NOMO-1 treated with DMSO at 0.1 percent for 48 hours (cell line): ENCODE measurements around the gene SNX9.
A peak's percentile ranks its signal among the peaks of the same experiment; 100 is the strongest.
"Not testable (repeated sequence)": the region's sequence is repeated elsewhere in the genome, so short reads cannot be mapped to it uniquely, and the experiment has no call there.

Experiments used
- DNase-seq: peaks from one replicate; lab custom pipeline; 2025; ENCODE audit not compliant: unreplicated experiment; lab: John Stamatoyannopoulos, UW

The SNX9 gene

GRCh38 chr6:157823001-157823527 lies at the start of gene SNX9:
SNX9 (plus strand) TSS chr6:157823246; CDS start chr6:157823435, 189 bp downstream.
- DNase-seq = peak; percentile 70

DNA sequence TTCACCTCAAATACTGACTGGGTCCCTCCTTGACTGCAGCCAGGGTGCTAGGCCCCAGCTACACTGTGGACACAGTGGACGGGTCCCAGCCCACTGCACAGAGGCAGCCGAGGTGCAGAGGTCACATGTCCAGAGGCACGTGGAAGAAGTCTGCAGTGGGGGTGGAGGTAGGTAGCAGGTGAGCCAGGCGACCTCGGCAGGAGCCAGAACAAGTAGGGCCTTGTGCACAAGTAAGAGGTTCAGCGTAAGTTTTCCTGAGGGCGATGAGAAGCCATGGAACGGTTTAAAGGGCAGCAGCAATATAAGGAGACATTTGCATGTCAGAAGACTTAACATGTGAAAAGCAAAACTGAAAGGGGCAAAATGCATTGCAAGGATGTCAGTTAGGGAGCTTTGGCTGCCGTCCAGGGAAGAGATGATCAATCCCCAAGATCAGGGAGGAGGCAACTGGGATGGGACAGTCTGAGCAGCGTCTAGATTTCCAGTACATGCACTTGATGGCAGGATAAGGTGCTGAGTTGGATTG lies 49.7 kb upstream of the SNX9 start:
- no peak for DNase-seq

- DNase-seq = no peak
Observed at GRCh38 chr6:157774153-157775135, 48.6 kb upstream of the SNX9 start.

GRCh38 chr6:157775376-157775775 lies 47.7 kb upstream of the SNX9 start:
- no peak for DNase-seq

DNA sequence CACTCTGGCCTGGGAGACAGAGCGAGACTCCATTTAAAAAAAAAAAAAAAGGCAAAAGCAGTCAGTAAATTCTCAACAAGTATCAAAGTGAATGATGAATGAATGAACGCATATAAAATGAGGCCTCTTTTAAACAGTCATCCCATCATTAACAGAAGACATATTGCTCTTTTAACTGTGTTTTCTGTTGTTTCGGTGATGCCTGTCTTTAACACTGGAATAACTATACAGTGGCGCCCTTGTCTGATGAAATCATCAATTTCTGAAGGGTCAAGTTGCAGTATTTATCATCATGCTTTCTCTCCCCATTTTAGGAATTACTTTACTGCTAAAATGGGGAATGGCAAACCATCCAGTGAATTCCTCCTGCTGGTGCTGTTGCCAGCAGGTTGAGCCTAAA lies 45.7 kb upstream of the SNX9 start:
- no peak for DNase-seq

DNA sequence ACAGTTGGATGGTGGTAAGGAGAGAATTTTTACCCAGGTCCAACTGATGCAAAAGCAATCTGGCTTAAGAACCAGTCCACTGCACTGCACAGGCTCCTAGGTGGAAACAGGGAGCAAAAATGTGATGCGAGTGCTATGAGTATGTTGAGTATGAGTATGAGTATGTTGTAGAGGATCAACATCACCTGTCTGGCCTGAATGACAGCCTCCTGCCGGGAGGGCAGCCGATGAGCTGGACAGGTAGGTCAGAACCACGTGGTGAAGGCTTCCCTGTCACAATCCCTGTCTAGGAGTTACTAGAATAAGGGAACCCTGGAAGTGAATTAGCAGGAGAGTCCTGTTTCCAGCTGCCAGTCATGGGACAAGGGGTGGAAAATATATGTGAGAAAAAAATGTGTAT lies 44.3 kb upstream of the SNX9 start:
- DNase-seq = no peak

GRCh38 chr6:157779705-157780604 lies 43.1 kb upstream of the SNX9 start:
- DNase-seq = peak; percentile 49

DNA sequence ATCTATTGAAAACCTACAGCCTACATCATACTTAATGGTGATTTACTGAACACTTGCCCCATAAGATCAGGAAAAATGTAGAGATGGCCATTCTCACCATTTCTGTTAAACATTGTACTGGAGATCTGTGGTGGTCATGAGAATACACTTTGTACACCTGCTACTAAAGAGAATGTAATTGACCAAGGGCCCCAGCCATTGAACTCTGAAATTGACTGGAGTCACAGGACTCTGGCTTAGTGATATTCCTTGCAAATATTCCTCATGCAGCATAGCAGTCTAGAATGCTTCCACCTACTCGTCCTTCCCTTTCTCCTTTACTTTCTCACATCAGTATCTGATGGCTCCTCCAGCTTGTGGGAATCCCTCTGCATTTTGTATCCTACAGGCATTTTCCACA lies 37.4 kb upstream of the SNX9 start:
- DNase-seq = no peak

DNA sequence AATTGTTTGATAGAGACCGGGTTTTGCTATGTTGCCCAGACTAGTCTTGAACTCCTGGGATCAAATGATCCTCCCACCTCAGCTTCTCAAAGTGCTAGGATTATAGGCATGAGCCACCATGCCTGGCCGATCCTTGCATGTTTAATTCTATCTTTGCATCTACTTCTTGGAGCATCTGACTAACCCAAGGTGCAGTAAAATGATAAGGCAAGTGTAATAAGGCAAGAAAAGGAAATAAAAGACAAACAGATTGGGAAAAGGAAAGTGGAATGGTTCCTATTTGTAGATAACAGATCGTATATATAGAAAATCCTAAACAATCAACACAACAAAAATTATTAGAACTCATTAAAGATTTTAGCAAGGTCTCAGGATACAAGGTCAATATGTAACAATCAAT lies 36.8 kb upstream of the SNX9 start:
- no peak for DNase-seq

DNA sequence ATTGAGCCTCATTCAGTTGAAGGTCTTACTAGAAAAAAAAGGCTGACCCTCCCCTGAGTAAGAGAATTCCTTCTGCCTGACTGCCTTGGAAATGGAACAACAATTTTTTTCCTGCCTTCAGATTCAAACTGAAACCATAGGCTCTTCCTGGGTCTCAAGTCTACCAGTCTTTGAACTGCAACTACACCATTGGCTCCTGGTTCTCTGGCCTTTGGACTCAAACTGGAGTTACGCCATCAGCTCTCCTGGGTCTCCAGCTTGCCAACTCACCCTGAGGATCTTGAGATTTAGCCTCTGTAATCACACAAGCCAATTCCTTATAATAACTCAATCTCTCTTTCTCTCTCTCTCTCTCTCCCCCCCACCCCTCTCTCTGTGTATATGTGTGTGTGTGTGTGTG lies 36.0 kb upstream of the SNX9 start:
- no peak for DNase-seq

DNA sequence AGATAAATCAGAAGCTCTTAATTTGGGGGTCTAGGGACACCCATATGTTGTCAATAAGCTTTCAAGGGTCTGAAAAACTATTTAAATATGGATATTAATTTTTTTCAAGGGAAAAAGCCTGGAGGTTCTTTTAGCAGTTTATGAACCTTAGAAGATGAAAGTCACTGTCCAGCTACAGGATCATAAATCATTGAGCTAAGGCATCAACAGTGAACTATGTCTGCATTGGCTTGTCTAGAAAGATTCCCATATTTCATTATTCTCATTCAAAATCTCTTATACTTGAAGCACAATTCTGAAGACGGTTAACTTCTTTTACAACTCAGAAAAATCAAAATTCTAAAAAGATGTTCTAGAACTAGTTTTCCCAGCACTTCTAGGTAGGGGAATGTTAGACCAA lies 34.9 kb upstream of the SNX9 start:
- no peak for DNase-seq

- no peak for DNase-seq
Observed at GRCh38 chr6:157789297-157789696, 33.7 kb upstream of the SNX9 start.

DNA sequence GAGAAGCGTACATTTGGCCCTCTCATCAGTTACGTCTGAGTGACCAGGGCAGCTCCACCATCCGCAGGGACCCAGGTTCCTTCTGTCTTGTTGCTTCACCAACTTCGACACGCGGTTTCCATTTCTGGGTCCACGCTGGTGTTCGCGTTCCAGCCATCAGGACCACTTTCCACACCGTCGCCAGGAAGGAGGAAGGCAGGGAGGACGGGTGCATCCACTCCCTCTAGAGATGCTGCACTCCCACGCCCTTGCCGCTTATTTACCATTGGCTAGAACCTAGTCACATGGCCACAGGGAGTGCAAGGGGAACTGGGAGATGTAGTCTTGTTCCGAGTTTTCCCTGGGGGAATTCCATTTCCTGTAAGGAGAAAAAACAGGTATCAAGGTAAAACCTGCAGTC lies 33.2 kb upstream of the SNX9 start:
- DNase-seq = no peak

- DNase-seq = no peak
Observed at GRCh38 chr6:157790548-157791160, 32.4 kb upstream of the SNX9 start.

DNA sequence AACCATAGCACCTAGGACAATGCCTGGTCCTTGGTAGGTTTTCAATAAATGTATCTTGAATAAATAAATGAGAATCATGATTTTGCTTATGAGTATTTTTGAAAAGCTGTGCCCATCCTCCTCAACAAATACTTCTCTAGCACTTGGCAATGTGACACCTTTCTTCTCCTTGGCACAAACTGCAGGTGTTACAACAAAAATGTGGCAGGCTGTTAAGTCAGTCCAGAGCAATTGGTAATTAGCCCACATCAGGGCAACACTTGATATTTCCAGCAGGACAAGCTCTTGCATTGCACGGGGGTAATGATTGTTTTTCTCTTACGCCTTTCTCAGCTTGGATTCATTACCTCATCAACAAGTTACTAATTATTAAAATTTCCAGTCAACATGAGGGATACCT lies 31.6 kb upstream of the SNX9 start:
- no peak for DNase-seq

- DNase-seq = no peak
Observed at GRCh38 chr6:157792671-157793070, 30.4 kb upstream of the SNX9 start.

DNA sequence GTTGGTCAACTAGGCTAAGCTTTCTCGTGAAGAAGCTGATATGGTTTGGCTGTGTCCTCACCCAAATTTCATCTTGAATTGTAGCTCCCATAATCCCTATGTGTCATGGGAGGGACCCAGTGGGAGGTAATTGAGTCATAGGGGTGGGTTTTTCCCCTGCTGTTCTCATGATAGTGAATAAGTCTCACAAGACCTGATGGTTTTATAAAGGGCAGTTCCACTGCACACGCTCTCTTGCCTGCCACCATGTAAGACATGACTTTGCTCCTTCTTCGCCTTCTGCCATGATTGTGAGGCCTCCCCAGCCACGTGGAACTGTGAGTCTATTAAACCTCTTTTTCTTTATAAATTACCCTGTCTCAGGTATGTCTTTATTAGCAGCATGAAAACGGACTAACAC lies 29.0 kb upstream of the SNX9 start:
- not testable (repeated sequence) for DNase-seq

DNA sequence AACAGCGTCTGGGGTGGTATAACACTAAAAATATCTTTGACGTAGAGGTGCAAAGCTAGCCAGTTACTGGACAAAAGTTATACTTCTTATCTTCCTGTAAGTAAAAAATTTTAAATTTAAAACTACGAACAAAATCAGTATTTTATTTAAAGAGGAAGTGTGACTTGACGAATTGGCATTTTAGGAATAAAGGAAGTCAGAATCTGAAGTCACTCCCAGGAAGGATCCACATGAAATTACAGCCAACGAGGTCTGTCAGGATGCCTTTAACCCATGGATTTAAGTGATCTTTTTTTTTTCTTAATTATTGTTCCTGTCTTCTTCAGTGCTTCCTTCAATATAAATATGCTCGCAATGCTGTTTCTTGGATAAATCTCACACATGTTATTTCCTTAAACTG lies 27.2 kb upstream of the SNX9 start:
- no peak for DNase-seq

DNA sequence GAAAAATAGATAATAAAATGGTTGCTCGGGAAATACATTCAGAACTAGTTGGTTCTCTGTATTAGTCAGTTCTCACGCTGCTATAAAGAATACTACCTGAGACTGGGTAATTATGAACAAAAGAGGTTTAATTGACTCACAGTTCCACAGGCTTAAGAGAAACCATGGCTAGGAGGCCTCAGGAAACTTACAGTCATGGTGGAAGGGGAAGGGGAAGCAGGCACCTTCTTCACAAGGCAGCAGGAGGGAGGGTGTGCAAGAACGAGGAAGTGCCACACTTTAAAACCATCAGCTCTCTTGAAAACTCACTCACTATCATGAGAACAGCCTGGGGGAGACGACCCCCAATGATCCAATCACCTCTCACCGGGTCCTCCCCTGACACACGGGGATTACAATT lies 24.2 kb upstream of the SNX9 start:
- no peak for DNase-seq

GRCh38 chr6:157799561-157799960 lies 23.5 kb upstream of the SNX9 start:
- not testable (repeated sequence) for DNase-seq
